Loucy (cell line): ENCODE results near the gene CASD1.
A peak's percentile ranks its signal among the peaks of the same experiment; 100 is the strongest.

Source experiments
- H2AFZ ChIP-seq: fragments of 200-600 bp; sonication (generic); 2 replicates; pipeline ENCODE4 v1.6.0; 2016; ENCODE audit warnings: antibody characterized with exemption, mild to moderate bottlenecking, low read length, moderate library complexity
- H3F3A ChIP-seq: fragments of 200-600 bp; 2 replicates; pipeline ENCODE4 v1.6.0; 2016; ENCODE audit warnings: antibody characterized with exemption, low read depth, mild to moderate bottlenecking
- H3K27me3 ChIP-seq: fragments of 200-600 bp; sonication (generic); 2 replicates; pipeline ENCODE4 v1.6.1; 2014; ENCODE audit warnings: low read length, mild to moderate bottlenecking; ENCODE audit not compliant: insufficient read depth, poor library complexity, severe bottlenecking
- H3K36me3 ChIP-seq: fragments of 200-600 bp; sonication (generic); 2 replicates; pipeline ENCODE4 v1.6.1; 2016; ENCODE audit warnings: low read length; ENCODE audit not compliant: insufficient read depth
- H3K4me1 ChIP-seq: fragments of 200-600 bp; sonication (generic); 2 replicates; pipeline ENCODE4 v1.5.1; 2014; ENCODE audit warnings: low read length, mild to moderate bottlenecking; ENCODE audit not compliant: insufficient read depth, poor library complexity, severe bottlenecking
- H3K4me2 ChIP-seq: fragments of 200-600 bp; sonication (generic); 2 replicates; pipeline ENCODE4 v1.6.0; 2014; ENCODE audit warnings: antibody characterized with exemption, low read length, low read depth, mild to moderate bottlenecking; ENCODE audit not compliant: poor library complexity, severe bottlenecking
- H3K4me3 ChIP-seq: fragments of 200-600 bp; sonication (generic); 2 replicates; pipeline ENCODE4 v1.5.1; 2014; ENCODE audit warnings: low read length, mild to moderate bottlenecking, mixed read lengths; ENCODE audit not compliant: poor library complexity, severe bottlenecking
- H3K79me2 ChIP-seq: fragments of 200-600 bp; sonication (generic); 2 replicates; pipeline ENCODE4 v1.6.1; 2014; ENCODE audit warnings: low read length; ENCODE audit not compliant: insufficient read depth
- H3K9ac ChIP-seq: fragments of 200-600 bp; sonication (generic); 2 replicates; pipeline ENCODE4 v1.6.0; 2014; ENCODE audit warnings: mild to moderate bottlenecking, low read depth, low read length, moderate library complexity; ENCODE audit not compliant: poor library complexity, severe bottlenecking
- H3K9me2 ChIP-seq: fragments of 200-600 bp; sonication (generic); replicated peaks from 2 replicates; pipeline ENCODE4 v1.6.1; 2016; ENCODE audit warnings: low read depth, low read length, mixed read lengths
- H3K9me3 ChIP-seq: fragments of 200-600 bp; sonication (generic); 2 replicates; pipeline ENCODE4 v1.6.1; 2014; ENCODE audit warnings: mild to moderate bottlenecking, antibody characterized with exemption, low read length, low read depth; ENCODE audit not compliant: insufficient read depth
- H4K20me1 ChIP-seq: fragments of 200-600 bp; sonication (generic); 2 replicates; pipeline ENCODE4 v1.6.0; 2014; ENCODE audit warnings: antibody characterized with exemption, low read length, mild to moderate bottlenecking; ENCODE audit not compliant: insufficient read depth, poor library complexity, severe bottlenecking
- EZH2phosphoT487 ChIP-seq: fragments of 200-600 bp; IDR thresholded peaks from 2 replicates; pipeline ENCODE4 v1.6.1; 2018; ENCODE audit warnings: antibody characterized with exemption, mild to moderate bottlenecking, moderate library complexity, borderline replicate concordance
- TF ChIP-seq, protein P1 (sequence below): fragments of 200-600 bp; sonication (generic); conservative IDR thresholded peaks from 2 replicates; pipeline ENCODE4 v1.5.1; 2014; ENCODE audit warnings: mild to moderate bottlenecking, antibody characterized with exemption, low read length

CASD1 gene

DNA sequence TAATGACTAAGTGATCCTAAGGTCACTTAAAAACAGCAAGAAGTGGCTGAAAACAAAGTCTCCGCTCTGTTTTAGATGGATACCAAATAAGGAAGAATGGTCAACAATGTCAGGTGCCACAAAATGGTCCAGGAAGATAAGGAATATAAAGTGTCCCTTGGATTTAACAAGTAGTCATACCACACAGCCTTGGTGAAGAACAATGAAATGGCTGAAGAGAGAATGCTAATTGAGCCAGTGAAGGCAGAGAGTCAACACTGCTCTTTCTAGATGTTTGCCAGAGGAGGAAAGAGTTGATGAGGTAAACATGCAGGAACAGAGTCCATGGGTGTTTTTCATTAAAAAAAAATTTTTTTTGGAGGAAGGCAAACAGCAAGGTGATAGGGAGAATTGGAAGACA is 2.1 kb upstream of the CASD1 start:
- Histone ChIP-seq H3K9me2 (no peaks in the 10 kb centered on the region), H3K9ac (no peak overlapping the region), H4K20me1 (peaks cover 17% of the 10 kb centered on the region), H3K79me2 (peaks cover 33% of the 10 kb centered on the region), H3F3A (no peaks in the 10 kb centered on the region), H3K9me3 (no peaks in the 10 kb centered on the region), H2AFZ (no peak overlapping the region), H3K4me1 (peaks cover 16% of the 10 kb centered on the region), H3K36me3 (no peaks in the 10 kb centered on the region), H3K4me2 (no peak overlapping the region), H3K4me3 (no peak overlapping the region), H3K27me3 (no peaks in the 10 kb centered on the region)
- TF ChIP-seq, protein P1, sequence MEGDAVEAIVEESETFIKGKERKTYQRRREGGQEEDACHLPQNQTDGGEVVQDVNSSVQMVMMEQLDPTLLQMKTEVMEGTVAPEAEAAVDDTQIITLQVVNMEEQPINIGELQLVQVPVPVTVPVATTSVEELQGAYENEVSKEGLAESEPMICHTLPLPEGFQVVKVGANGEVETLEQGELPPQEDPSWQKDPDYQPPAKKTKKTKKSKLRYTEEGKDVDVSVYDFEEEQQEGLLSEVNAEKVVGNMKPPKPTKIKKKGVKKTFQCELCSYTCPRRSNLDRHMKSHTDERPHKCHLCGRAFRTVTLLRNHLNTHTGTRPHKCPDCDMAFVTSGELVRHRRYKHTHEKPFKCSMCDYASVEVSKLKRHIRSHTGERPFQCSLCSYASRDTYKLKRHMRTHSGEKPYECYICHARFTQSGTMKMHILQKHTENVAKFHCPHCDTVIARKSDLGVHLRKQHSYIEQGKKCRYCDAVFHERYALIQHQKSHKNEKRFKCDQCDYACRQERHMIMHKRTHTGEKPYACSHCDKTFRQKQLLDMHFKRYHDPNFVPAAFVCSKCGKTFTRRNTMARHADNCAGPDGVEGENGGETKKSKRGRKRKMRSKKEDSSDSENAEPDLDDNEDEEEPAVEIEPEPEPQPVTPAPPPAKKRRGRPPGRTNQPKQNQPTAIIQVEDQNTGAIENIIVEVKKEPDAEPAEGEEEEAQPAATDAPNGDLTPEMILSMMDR, result no peak
- no peak for TF ChIP-seq EZH2phosphoT487

DNA sequence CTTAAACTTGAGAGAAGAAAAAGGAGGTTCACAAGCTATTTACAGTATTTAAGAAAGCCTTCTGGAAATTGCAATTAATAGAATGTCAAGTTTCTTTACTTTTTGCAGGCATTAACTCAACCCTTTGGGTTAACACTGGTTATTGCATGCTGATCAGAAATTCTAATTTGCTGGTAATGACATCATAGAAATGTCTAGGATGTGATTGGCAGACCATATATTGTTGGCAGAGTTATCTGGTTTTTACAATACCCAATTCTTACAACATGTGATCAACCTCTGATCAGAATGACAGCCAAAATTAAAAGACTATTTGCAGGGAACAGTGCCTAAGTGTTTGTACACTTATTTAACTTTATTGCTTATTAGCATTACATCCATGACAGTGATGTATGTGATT is 1.6 kb upstream of the CASD1 start:
- Histone ChIP-seq H3K9me2 (no peaks in the 10 kb centered on the region), H3K4me2 (no peak overlapping the region), H4K20me1 (peaks cover 22% of the 10 kb centered on the region), H3K4me3 (no peak overlapping the region), H3K27me3 (no peaks in the 10 kb centered on the region), H3K9ac (no peak overlapping the region), H2AFZ (no peak overlapping the region), H3K4me1 (peaks cover 21% of the 10 kb centered on the region), H3F3A (no peaks in the 10 kb centered on the region), H3K9me3 (no peaks in the 10 kb centered on the region), H3K36me3 (no peaks in the 10 kb centered on the region), H3K79me2 (peaks cover 38% of the 10 kb centered on the region)
- no peak for TF ChIP-seq EZH2phosphoT487

DNA sequence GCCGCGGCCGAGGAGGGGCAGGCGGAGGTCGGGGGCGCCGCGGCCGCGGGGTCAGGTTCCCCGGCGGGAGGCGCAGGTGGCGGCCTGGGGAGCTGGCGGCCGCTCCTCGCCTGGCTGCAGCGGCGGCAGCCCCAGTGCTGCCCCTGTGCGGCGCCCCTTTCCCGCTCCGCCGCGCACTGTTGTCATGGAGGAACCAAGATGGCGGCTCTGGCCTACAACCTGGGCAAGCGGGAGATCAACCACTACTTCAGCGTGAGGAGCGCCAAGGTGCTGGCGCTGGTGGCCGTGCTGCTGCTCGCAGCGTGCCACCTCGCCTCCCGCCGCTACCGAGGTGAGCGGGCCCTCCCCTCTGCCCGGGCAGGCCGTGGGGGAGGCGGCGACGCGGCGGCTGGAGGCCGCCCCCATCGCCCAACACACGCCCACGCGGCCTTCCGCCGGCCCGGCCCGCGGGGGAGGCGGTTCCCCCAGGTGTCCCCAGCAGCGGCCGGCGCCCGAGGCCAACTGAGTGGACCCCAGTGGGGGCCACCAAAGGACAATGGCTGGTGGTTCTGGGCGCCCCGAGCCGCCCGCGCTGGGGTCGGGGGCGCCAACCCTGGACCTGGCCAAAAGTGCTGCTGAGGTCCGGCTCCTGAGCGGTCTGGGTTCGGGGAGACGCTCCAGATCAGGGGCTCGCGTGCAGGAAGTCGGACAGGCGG is 425 bp downstream of the CASD1 start:
- peak overlapping the region; percentile 81 for H2AFZ ChIP-seq
- peaks cover 33% of the 10 kb centered on the region for H3K4me1 ChIP-seq
- H3K79me2 ChIP-seq, result peaks cover 59% of the 10 kb centered on the region
- no peaks in the 10 kb centered on the region for H3K27me3 ChIP-seq
- no peaks in the 10 kb centered on the region for H3K9me3 ChIP-seq
- H3K4me3 ChIP-seq, result peak overlapping the region; percentile 79
- H3K9me2 ChIP-seq, result no peaks in the 10 kb centered on the region
- peak overlapping the region; percentile 88 for H3K4me2 ChIP-seq
- H3K9ac ChIP-seq, result peak overlapping the region; percentile 87
- H3K36me3 ChIP-seq, result no peaks in the 10 kb centered on the region
- TF ChIP-seq EZH2phosphoT487, result no peak
- TF ChIP-seq, protein P1, result no peak
- H4K20me1 ChIP-seq, result peaks cover 42% of the 10 kb centered on the region
- H3F3A ChIP-seq, result no peaks in the 10 kb centered on the region
